Gastrocnemius medialis (tissue), 4 donors: Measurements from ENCODE around the gene LARP1. TPM values are rescaled to one million over a fixed set of nuclear protein-coding genes. Genes with fewer than 3 reads are reported as not detected.

Source experiments
- ATAC-seq, 2 donors: fragments of 150-250 bp; one replicate each; pipeline ENCODE4 v1.9.1; 2016
- DNase-seq, 2 donors: peaks; one replicate each; pipeline ENCODE4 v3.0.0-alpha.2; 2019
- H3K27ac ChIP-seq, 4 donors: fragments of 200-600 bp; sonication (generic); 1 replicate in 1 of 4; 2 replicates in 3 of 4; pipeline ENCODE4 v1.5.1; 2016 to 2018; ENCODE audit warnings: mild to moderate bottlenecking in 2 of 4, moderate library complexity in 1 of 4
- H3K27me3 ChIP-seq, 3 donors: fragments of 200-600 bp; sonication (generic) in 2 of 3; 1 replicate in 1 of 3; 2 replicates in 2 of 3; pipeline versions ENCODE4 v1.5.1 to v1.6.0; 2016 to 2019; ENCODE audit warnings: mild to moderate bottlenecking in 1 of 3, moderate library complexity in 1 of 3
- H3K36me3 ChIP-seq, 2 donors: fragments of 200-600 bp; sonication (generic) in 1 of 2; one replicate each; pipeline ENCODE4 v1.5.1; 2017 to 2018
- H3K4me1 ChIP-seq, 2 donors: fragments of 200-600 bp; sonication (generic) in 1 of 2; one replicate each; pipeline ENCODE4 v1.5.1; 2016 to 2017; ENCODE audit warnings: mild to moderate bottlenecking in 2 of 2
- H3K4me3 ChIP-seq, 4 donors: fragments of 200-600 bp; sonication (generic) in 3 of 4; 1 replicate in 1 of 4; 2 replicates in 3 of 4; pipeline ENCODE4 v1.5.1; 2016 to 2019; ENCODE audit warnings: mild to moderate bottlenecking in 2 of 4
- H3K9me3 ChIP-seq, 3 donors: fragments of 200-600 bp; sonication (generic) in 2 of 3; 1 replicate in 1 of 3; 2 replicates in 2 of 3; pipeline ENCODE4 v1.5.1; 2016 to 2019
- CTCF ChIP-seq, 5 experiments: fragments of 450-650 bp in 3 of 5; fragments of 200-600 bp in 2 of 5; sonication (generic) in 2 of 5; IDR thresholded peaks in 4 of 5; conservative IDR thresholded peaks in 1 of 5; 1 replicate in 4 of 5; 2 replicates in 1 of 5; pipeline ENCODE4 v1.5.1; 2016 to 2019; ENCODE audit warnings: antibody characterized with exemption in 5 of 5, mild to moderate bottlenecking in 3 of 5, moderate library complexity in 3 of 5
- POLR2A ChIP-seq, 2 donors: fragments of 450-650 bp; IDR thresholded peaks; one replicate each; pipeline ENCODE4 v1.6.1; 2017; ENCODE audit warnings: antibody characterized with exemption in 2 of 2, mild to moderate bottlenecking in 2 of 2, moderate library complexity in 2 of 2
- in situ Hi-C, 4 donors: fragments of 200-750 bp; cut with MboI; loops; one replicate each; pipeline versions ENCODE4 v1.15.0 to v1.8.0; 2017; ENCODE audit warnings: low sequenced_read_pairs in 4 of 4
- intact Hi-C: fragments of 100-400 bp; cut with DNase I; formaldehyde crosslinking; loops from one replicate; pipeline ENCODE4 v1.15.1; 2023; ENCODE audit warnings: low total_unique reads
- total RNA-seq, 4 donors: library from RNA; depleted of rRNA; stranded (reverse); fragments of >200 nt; gene quantifications; one replicate each; pipeline versions ENCODE4 v1.1.0 to v1.2.3, GENCODE V29; 2016

Gene LARP1
- total RNA-seq, 4 donors from 2014 or later = 77.8 to 125 (median 119) TPM

- peaks cover 0 to 3% of the 10 kb centered on the region in 2 donors for H3K36me3 ChIP-seq
- H3K4me3 ChIP-seq = peak overlapping the region; percentile 74 to 98 (median 92)
- intact Hi-C loops (loop anchor here (5.0 kb wide), 1 partner anchor 37 kb away; no protein-coding TSS in a partner anchor), in situ Hi-C loops (no loop called here)
- TF ChIP-seq CTCF (IDR thresholded peaks at IDR 0.05 in 4 of 5, conservative IDR thresholded peaks at IDR 0.05 in 1 of 5) = no peak
- H3K27me3 ChIP-seq = no peaks in the 10 kb centered on the region
- H3K27ac ChIP-seq = peak overlapping the region; percentile 95 to 97 (median 97)
- H3K9me3 ChIP-seq = no peaks in the 10 kb centered on the region
- peaks cover 42% of the 10 kb centered on the region in 2 donors for H3K4me1 ChIP-seq
- DNase-seq (peak; percentile 7 to 46), ATAC-seq (no peak)
Measured at GRCh38 chr5:154860123-154860522, 104.9 kb downstream of the LARP1 start.

GRCh38 chr5:154860765-154861164, 105.6 kb downstream of the LARP1 start:
- no peaks in the 10 kb centered on the region for H3K27me3 ChIP-seq
- TF ChIP-seq POLR2A (IDR thresholded peaks at IDR 0.05) = no peak
- no peak for TF ChIP-seq CTCF (IDR thresholded peaks at IDR 0.05 in 4 of 5, conservative IDR thresholded peaks at IDR 0.05 in 1 of 5)
- peak overlapping the region; percentile 74 to 98 (median 92) for H3K4me3 ChIP-seq
- H3K9me3 ChIP-seq = no peaks in the 10 kb centered on the region
- H3K27ac ChIP-seq = peak overlapping the region in 3 of 4 donors; percentile 95 to 97 (median 97)
- peaks cover 0 to 9% of the 10 kb centered on the region in 2 donors for H3K36me3 ChIP-seq
- intact Hi-C loops (loop anchor here (5.0 kb wide), 1 partner anchor 37 kb away; no protein-coding TSS in a partner anchor), in situ Hi-C loops (no loop called here)
- no peak for DNase-seq
- H3K4me1 ChIP-seq = peaks cover 42% of the 10 kb centered on the region in 2 donors
- ATAC-seq = no peak

GRCh38 chr5:154861946-154862345, 106.8 kb downstream of the LARP1 start:
- Histone ChIP-seq H3K4me3 (no peak overlapping the region), H3K27me3 (no peaks in the 10 kb centered on the region), H3K9me3 (no peaks in the 10 kb centered on the region), H3K27ac (peak overlapping the region in 1 of 4 donors; percentile 26), H3K36me3 (peaks cover 0 to 16% of the 10 kb centered on the region in 2 donors), H3K4me1 (peaks cover 36 to 38% of the 10 kb centered on the region in 2 donors)
- ATAC-seq (no peak), DNase-seq (no peak)
- intact Hi-C loops (loop anchor here (5.0 kb wide), 1 partner anchor 35 kb away; no protein-coding TSS in a partner anchor), in situ Hi-C loops (no loop called here)
- TF ChIP-seq POLR2A (IDR thresholded peaks at IDR 0.05) (no peak), CTCF (IDR thresholded peaks at IDR 0.05 in 4 of 5, conservative IDR thresholded peaks at IDR 0.05 in 1 of 5) (no peak)

- Histone ChIP-seq H3K27ac (no peak overlapping the region), H3K4me3 (no peak overlapping the region), H3K36me3 (peaks cover 0 to 16% of the 10 kb centered on the region in 2 donors), H3K9me3 (no peaks in the 10 kb centered on the region), H3K4me1 (peaks cover 35 to 37% of the 10 kb centered on the region in 2 donors), H3K27me3 (no peaks in the 10 kb centered on the region)
- no peak for ATAC-seq
- DNase-seq = no peak
- in situ Hi-C loops (no loop called here), intact Hi-C loops (loop anchor here (5.0 kb wide), 1 partner anchor 35 kb away; no protein-coding TSS in a partner anchor)
- TF ChIP-seq CTCF (IDR thresholded peaks at IDR 0.05 in 4 of 5, conservative IDR thresholded peaks at IDR 0.05 in 1 of 5) = no peak
- no peak for TF ChIP-seq POLR2A (IDR thresholded peaks at IDR 0.05)
Measured at GRCh38 chr5:154862766-154863165, 107.6 kb downstream of the LARP1 start.
